Upper lobe of left lung (tissue), 4 donors: ENCODE results near the gene KIF2A.

Experiments used
- CTCF ChIP-seq, 6 experiments: fragments of 450-650 bp in 4 of 6; fragments of 200-600 bp in 2 of 6; sonication (generic) in 2 of 6; IDR thresholded peaks; one replicate each; pipeline ENCODE4 v1.5.1; 2016 to 2019; ENCODE audit warnings: antibody characterized with exemption in 6 of 6
- EP300 ChIP-seq, 4 donors: sonication (generic); formaldehyde crosslinking; IDR thresholded peaks; one replicate each; pipeline ENCODE4 v1.5.1; 2017; ENCODE audit warnings: antibody characterized with exemption in 4 of 4, control low read depth in 2 of 4
- POLR2A ChIP-seq, 4 donors: fragments of 450-650 bp; IDR thresholded peaks; one replicate each; pipeline ENCODE4 v1.5.1; 2016 to 2017; ENCODE audit warnings: antibody characterized with exemption in 4 of 4, mild to moderate bottlenecking in 2 of 4

- TF ChIP-seq POLR2A (IDR thresholded peaks at IDR 0.05) (no peak), EP300 (IDR thresholded peaks at IDR 0.05) (no peak), CTCF (IDR thresholded peaks at IDR 0.05) (no peak)
These were observed 79.1 kb downstream of the KIF2A start for GRCh38 chr5:62385131-62385530.
